K562 (cell line): Measurements from ENCODE around the gene PPP1R10. TPM values are rescaled to one million over a fixed set of nuclear protein-coding genes. Genes with fewer than 3 reads are reported as not detected.
A peak's percentile ranks its signal among the peaks of the same experiment; 100 is the strongest.

Experiments
- BRD9 ChIP-seq: fragments of 450-650 bp; IDR thresholded peaks from 2 replicates; pipeline ENCODE4 v1.6.1; 2018; ENCODE audit warnings: low read depth; ENCODE audit not compliant: partially characterized antibody
- DIDO1 ChIP-seq: fragments of 450-650 bp; IDR thresholded peaks from 2 replicates; pipeline ENCODE4 v1.6.1; 2016; ENCODE audit warnings: low read depth, missing biosample characterization, missing genetic modification characterization
- FIP1L1 ChIP-seq: fragments of 200-400 bp; formaldehyde crosslinking; IDR thresholded peaks from 2 replicates; pipeline ENCODE4 v1.6.1; 2018; ENCODE audit warnings: mild to moderate bottlenecking, low read depth, low read length; ENCODE audit not compliant: poor library complexity, severe bottlenecking
- FOXK1 ChIP-seq: sonication (generic); formaldehyde crosslinking; IDR thresholded peaks from 2 replicates; pipeline ENCODE4 v1.8.0; 2022; ENCODE audit warnings: missing genetic modification reagents, mild to moderate bottlenecking, borderline replicate concordance
- FOXK2 ChIP-seq, 2 experiments: fragments of 450-650 bp; IDR thresholded peaks in 1 of 2; conservative IDR thresholded peaks in 1 of 2; 2 replicates each; pipeline ENCODE4 v1.6.1; 2016; ENCODE audit warnings: low read depth in 2 of 2, mild to moderate bottlenecking in 1 of 2
- HDGF ChIP-seq: fragments of 450-650 bp; IDR thresholded peaks from 2 replicates; pipeline ENCODE4 v1.6.1; 2016
- MED1 ChIP-seq: sonication (generic); formaldehyde crosslinking; IDR thresholded peaks from 2 replicates; pipeline ENCODE4 v1.8.1; 2023; ENCODE audit warnings: missing genetic modification reagents, borderline replicate concordance
- PRMT5 ChIP-seq: sonication (generic); formaldehyde crosslinking; IDR thresholded peaks from 2 replicates; pipeline ENCODE4 v1.5.0; 2020; ENCODE audit warnings: missing genetic modification reagents
- SP2 ChIP-seq: IDR thresholded peaks from 2 replicates; pipeline ENCODE4 v1.6.1; 2011; ENCODE audit warnings: mild to moderate bottlenecking, low read depth, low read length, moderate library complexity; ENCODE audit not compliant: poor library complexity, severe bottlenecking; ENCODE audit errors: extremely low read depth
- SRSF7 ChIP-seq: fragments of 200-400 bp; formaldehyde crosslinking; optimal IDR thresholded peaks from 2 replicates; pipeline ENCODE3; 2017; ENCODE audit warnings: mild to moderate bottlenecking, low read depth, low read length
- TAF15 ChIP-seq: fragments of 200-400 bp; formaldehyde crosslinking; IDR thresholded peaks from 2 replicates; pipeline ENCODE4 v1.6.1; 2017; ENCODE audit warnings: mild to moderate bottlenecking, low read depth, low read length, moderate library complexity
- ZNF316 ChIP-seq: fragments of 450-650 bp; IDR thresholded peaks from 2 replicates; pipeline ENCODE4 v1.6.1; 2016
- ZZZ3 ChIP-seq: fragments of 450-650 bp; IDR thresholded peaks from 2 replicates; pipeline ENCODE4 v1.6.1; 2016; ENCODE audit warnings: antibody characterized with exemption, mild to moderate bottlenecking, moderate library complexity
- polyA plus RNA-seq, 8 experiments: library from polyadenylated mRNA; depleted of rRNA in 4 of 8; stranded (reverse) in 5 of 8; unstranded in 3 of 8; fragments of >200 nt; fragmentation: Nextera tagmentation in 2 of 8; fragmentation: Illumina TruSeq in 1 of 8; extraction: Ambion mirVana in 2 of 8; extraction: Trizol in 1 of 8; gene quantifications; 2 replicates each; pipeline versions ENCODE4 v1.2.1 to v1.2.3, GENCODE V29; 2011 to 2014; ENCODE audit warnings: inconsistent platforms in 1 of 8, missing spikeins in 1 of 8
- total RNA-seq, 7 experiments: library from RNA; depleted of rRNA in 6 of 7; stranded (reverse); fragments of >200 nt in 6 of 7; fragmentation: Illumina TruSeq in 2 of 7; extraction: Trizol in 2 of 7; gene quantifications; 2 replicates each; pipeline versions ENCODE4 v1.2.1 to v1.2.3, GENCODE V29; 2011 to 2021; ENCODE audit warnings: low replicate concordance in 1 of 7
- TF ChIP-seq, protein P1 (sequence below), 2 experiments: fragments of 150-350 bp in 1 of 2; IDR thresholded peaks; 2 replicates each; pipeline ENCODE4 v1.6.1; 2012 to 2016; ENCODE audit warnings: low read depth in 2 of 2, low read length in 2 of 2, mild to moderate bottlenecking in 1 of 2, moderate library complexity in 1 of 2
- TF ChIP-seq, protein P2 (sequence below): fragments of 450-650 bp; formaldehyde crosslinking; IDR thresholded peaks from 2 replicates; pipeline ENCODE4 v1.4.0; 2020; ENCODE audit warnings: mild to moderate bottlenecking, moderate library complexity
- TF ChIP-seq, protein P3 (sequence below): fragments of 450-650 bp; conservative IDR thresholded peaks from 2 replicates; pipeline ENCODE4 v1.6.1; 2016; ENCODE audit warnings: missing genetic modification characterization, low read depth, mild to moderate bottlenecking, control low read depth, missing compliant biosample characterization
- TF ChIP-seq, protein P4 (sequence below): sonication (generic); formaldehyde crosslinking; IDR thresholded peaks from 2 replicates; pipeline ENCODE4 v1.8.1; 2023; ENCODE audit warnings: mild to moderate bottlenecking, missing genetic modification reagents

PPP1R10 gene
- total and polyA plus RNA-seq, 9 of the 15 experiments (the other 6 are each of a cell fraction or from before 2014, with no cell fraction given): 14.1 to 65.5 (median 32.6) TPM

DNA sequence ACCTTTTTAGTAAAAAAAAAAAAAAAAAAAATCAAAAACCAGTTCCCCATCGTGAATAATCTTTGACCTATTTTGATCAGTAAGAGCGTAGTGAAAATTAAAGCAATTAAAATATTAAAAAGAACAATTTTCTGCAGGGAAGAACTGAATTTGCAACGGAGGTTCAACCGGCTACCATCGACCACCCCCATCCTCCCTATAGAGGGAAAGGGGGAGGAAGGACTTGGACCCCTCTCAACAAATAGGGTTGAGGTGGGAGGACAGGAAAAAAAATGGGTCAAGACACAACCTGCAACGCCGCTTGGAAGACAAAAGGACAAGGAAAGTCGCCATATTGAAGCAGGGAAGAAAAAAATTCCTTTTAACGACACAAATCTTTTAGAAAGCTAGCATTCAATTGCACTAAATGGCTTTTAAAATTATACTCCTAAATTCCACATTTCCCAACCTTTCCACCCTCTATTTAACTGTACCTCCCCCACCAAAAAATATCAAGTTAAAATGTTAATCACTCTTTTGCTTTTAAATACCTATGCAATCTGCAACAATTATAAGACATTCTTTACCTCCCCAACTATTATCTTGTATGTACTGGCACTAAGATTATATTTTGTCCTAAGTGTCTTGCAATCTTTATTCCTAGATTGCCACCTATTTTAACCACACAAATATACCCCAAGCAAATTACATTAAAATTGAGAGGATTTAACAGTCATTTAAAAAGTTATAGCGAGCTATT is 1.7 kb downstream of the PPP1R10 start (continued):
- TF ChIP-seq, protein P1, sequence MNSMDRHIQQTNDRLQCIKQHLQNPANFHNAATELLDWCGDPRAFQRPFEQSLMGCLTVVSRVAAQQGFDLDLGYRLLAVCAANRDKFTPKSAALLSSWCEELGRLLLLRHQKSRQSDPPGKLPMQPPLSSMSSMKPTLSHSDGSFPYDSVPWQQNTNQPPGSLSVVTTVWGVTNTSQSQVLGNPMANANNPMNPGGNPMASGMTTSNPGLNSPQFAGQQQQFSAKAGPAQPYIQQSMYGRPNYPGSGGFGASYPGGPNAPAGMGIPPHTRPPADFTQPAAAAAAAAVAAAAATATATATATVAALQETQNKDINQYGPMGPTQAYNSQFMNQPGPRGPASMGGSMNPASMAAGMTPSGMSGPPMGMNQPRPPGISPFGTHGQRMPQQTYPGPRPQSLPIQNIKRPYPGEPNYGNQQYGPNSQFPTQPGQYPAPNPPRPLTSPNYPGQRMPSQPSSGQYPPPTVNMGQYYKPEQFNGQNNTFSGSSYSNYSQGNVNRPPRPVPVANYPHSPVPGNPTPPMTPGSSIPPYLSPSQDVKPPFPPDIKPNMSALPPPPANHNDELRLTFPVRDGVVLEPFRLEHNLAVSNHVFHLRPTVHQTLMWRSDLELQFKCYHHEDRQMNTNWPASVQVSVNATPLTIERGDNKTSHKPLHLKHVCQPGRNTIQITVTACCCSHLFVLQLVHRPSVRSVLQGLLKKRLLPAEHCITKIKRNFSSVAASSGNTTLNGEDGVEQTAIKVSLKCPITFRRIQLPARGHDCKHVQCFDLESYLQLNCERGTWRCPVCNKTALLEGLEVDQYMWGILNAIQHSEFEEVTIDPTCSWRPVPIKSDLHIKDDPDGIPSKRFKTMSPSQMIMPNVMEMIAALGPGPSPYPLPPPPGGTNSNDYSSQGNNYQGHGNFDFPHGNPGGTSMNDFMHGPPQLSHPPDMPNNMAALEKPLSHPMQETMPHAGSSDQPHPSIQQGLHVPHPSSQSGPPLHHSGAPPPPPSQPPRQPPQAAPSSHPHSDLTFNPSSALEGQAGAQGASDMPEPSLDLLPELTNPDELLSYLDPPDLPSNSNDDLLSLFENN (IDR thresholded peaks at IDR 0.05; ENCODE audit: low read depth in 2 of 2, low read length in 2 of 2): 0 out of 4 replicates have a peak, but pooled peaks of 1 of the 2 experiments have one; percentile 0
- TF ChIP-seq MED1 (CRISPR knock-in tag) (no peak), ZNF316 (no peak), DIDO1 (tag) (no peak), SP2 (no peak), FIP1L1 (no peak), FOXK2 (conservative IDR thresholded peaks at IDR 0.05 in 1 of 2, IDR thresholded peaks at IDR 0.05 in 1 of 2; ENCODE audit: low read depth in 2 of 2) (no peak; a peak in 1 of 4 replicates), TAF15 (no peak), FOXK1 (CRISPR knock-in tag) (no peak), PRMT5 (CRISPR knock-in tag) (no peak), HDGF (0 out of 2 replicates have a peak, but pooled peaks have one; percentile 19), SRSF7 (no peak), ZZZ3 (no peak), BRD9 (peak; percentile 88)
- TF ChIP-seq, protein P2, sequence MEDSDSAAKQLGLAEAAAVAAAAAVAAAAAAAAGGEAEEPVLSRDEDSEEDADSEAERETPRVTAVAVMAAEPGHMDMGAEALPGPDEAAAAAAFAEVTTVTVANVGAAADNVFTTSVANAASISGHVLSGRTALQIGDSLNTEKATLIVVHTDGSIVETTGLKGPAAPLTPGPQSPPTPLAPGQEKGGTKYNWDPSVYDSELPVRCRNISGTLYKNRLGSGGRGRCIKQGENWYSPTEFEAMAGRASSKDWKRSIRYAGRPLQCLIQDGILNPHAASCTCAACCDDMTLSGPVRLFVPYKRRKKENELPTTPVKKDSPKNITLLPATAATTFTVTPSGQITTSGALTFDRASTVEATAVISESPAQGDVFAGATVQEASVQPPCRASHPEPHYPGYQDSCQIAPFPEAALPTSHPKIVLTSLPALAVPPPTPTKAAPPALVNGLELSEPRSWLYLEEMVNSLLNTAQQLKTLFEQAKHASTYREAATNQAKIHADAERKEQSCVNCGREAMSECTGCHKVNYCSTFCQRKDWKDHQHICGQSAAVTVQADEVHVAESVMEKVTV (CRISPR knock-in tag): peak; percentile 43; the same call in 1 of the 2 replicates
- TF ChIP-seq, protein P3, sequence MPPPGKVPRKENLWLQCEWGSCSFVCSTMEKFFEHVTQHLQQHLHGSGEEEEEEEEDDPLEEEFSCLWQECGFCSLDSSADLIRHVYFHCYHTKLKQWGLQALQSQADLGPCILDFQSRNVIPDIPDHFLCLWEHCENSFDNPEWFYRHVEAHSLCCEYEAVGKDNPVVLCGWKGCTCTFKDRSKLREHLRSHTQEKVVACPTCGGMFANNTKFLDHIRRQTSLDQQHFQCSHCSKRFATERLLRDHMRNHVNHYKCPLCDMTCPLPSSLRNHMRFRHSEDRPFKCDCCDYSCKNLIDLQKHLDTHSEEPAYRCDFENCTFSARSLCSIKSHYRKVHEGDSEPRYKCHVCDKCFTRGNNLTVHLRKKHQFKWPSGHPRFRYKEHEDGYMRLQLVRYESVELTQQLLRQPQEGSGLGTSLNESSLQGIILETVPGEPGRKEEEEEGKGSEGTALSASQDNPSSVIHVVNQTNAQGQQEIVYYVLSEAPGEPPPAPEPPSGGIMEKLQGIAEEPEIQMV (tag): no peak
- TF ChIP-seq, protein P4, sequence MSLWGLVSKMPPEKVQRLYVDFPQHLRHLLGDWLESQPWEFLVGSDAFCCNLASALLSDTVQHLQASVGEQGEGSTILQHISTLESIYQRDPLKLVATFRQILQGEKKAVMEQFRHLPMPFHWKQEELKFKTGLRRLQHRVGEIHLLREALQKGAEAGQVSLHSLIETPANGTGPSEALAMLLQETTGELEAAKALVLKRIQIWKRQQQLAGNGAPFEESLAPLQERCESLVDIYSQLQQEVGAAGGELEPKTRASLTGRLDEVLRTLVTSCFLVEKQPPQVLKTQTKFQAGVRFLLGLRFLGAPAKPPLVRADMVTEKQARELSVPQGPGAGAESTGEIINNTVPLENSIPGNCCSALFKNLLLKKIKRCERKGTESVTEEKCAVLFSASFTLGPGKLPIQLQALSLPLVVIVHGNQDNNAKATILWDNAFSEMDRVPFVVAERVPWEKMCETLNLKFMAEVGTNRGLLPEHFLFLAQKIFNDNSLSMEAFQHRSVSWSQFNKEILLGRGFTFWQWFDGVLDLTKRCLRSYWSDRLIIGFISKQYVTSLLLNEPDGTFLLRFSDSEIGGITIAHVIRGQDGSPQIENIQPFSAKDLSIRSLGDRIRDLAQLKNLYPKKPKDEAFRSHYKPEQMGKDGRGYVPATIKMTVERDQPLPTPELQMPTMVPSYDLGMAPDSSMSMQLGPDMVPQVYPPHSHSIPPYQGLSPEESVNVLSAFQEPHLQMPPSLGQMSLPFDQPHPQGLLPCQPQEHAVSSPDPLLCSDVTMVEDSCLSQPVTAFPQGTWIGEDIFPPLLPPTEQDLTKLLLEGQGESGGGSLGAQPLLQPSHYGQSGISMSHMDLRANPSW (CRISPR knock-in tag): no peak
